ENCODE data around the gene CCDC88C.

- no peak for TF ChIP-seq CTCF (IDR thresholded peaks at IDR 0.05)
- TF ChIP-seq POLR2A (IDR thresholded peaks at IDR 0.05): no peak
- TF ChIP-seq EP300 (IDR thresholded peaks at IDR 0.05): no peak
Measured at GRCh38 chr14:91303091-91303923, 114.3 kb downstream of the CCDC88C start.
